Fibroblast of lung (primary cell): ENCODE data around the gene PIGP.

Experiments used
- EZH2 ChIP-seq: IDR thresholded peaks from 2 replicates; pipeline ENCODE4 v1.5.1; 2012; ENCODE audit warnings: low read length, control low read depth, mild to moderate bottlenecking; ENCODE audit errors: missing control alignments
- TF ChIP-seq, protein P1 (sequence below), 2 donors: IDR thresholded peaks in 1 of 2; conservative IDR thresholded peaks in 1 of 2; 1 replicate in 1 of 2; 2 replicates in 1 of 2; pipeline ENCODE4 v1.5.1; 2011 to 2012; ENCODE audit warnings: low read length in 2 of 2, control low read depth in 1 of 2, inconsistent platforms in 1 of 2, low read depth in 1 of 2, mild to moderate bottlenecking in 1 of 2

DNA sequence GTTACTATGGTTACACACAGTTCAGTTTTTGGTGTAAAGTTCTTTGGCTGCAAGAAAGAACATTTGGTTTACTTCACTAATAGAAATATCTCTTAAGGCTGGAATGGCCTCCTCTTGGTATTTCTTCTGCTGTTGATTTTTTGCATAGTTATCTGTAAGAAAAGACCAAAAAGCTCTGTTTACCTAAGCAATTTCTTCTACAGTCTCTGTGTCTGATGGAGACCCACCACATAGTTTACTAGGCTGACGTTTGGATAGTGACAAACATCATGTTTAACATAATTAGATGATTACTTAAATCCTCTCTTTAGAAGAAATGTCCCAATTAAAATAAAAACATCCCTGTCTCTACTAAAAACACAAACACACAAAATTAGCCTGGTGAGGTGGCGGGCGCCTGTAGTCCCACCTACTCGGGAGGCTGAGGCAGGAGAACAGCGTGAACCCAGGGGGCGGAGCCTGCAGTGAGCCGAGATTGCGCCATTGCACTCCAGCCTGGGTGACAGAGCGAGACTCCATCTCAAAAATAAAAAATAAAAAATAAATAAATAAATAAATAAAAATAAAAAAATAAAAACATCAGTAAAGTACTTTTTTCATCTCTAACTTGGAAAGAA is 7.2 kb downstream of the PIGP start:
- no peak for TF ChIP-seq EZH2
- TF ChIP-seq, protein P1, sequence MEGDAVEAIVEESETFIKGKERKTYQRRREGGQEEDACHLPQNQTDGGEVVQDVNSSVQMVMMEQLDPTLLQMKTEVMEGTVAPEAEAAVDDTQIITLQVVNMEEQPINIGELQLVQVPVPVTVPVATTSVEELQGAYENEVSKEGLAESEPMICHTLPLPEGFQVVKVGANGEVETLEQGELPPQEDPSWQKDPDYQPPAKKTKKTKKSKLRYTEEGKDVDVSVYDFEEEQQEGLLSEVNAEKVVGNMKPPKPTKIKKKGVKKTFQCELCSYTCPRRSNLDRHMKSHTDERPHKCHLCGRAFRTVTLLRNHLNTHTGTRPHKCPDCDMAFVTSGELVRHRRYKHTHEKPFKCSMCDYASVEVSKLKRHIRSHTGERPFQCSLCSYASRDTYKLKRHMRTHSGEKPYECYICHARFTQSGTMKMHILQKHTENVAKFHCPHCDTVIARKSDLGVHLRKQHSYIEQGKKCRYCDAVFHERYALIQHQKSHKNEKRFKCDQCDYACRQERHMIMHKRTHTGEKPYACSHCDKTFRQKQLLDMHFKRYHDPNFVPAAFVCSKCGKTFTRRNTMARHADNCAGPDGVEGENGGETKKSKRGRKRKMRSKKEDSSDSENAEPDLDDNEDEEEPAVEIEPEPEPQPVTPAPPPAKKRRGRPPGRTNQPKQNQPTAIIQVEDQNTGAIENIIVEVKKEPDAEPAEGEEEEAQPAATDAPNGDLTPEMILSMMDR (conservative IDR thresholded peaks at IDR 0.05 in 1 of 2, IDR thresholded peaks at IDR 0.05 in 1 of 2; ENCODE audit: low read depth in 1 of 2, low read length in 2 of 2): no peak
